ENCODE data around the gene TMEM135.

GRCh38 chr11:87338046-87338639 lies 300.4 kb downstream of the TMEM135 start:
- no peak for TF ChIP-seq EZH2 (IDR thresholded peaks at IDR 0.05; ENCODE audit: insufficient read depth, poor library complexity, severe bottlenecking)
- TF ChIP-seq EZH2phosphoT487 (IDR thresholded peaks at IDR 0.05; ENCODE audit: insufficient read depth, low read depth): no peak
